Mammary microvascular endothelial cell (primary cell): ENCODE results near the gene KPNA2. TPM values are rescaled to one million over a fixed set of nuclear protein-coding genes. Genes with fewer than 3 reads are reported as not detected.

Source experiments
- total RNA-seq: library from RNA; depleted of rRNA; stranded (reverse); fragments of >200 nt; gene quantifications from 2 replicates; pipeline ENCODE4 v1.2.3, GENCODE V29; 2015

The KPNA2 gene
- 244 and 246 TPM in 2 replicates for total RNA-seq

GRCh38 chr17:68035523-68036303, at the start of gene KPNA2:
Gene KPNA2 (plus strand): TSS chr17:68035735. CDS start chr17:68037133, 1,398 bp downstream.

GRCh38 chr17:67996301-67997171, 39.0 kb upstream of the KPNA2 start, which contains the start of gene C17orf58:
Gene C17orf58 (minus strand): TSS chr17:67996469. CDS start chr17:67996198, 271 bp downstream.

Other genes with a start within 250 kb of the KPNA2 start
- gene BPTF, start 210.2 kb upstream of the KPNA2 start, total RNA-seq: 20.5 and 21.9 TPM in 2 replicates
- 12.1 and 12.5 TPM in 2 replicates for gene C17orf58, start 39.3 kb upstream of the KPNA2 start, total RNA-seq
- 70.0 and 73.3 TPM in 2 replicates for gene AMZ2, start 212.3 kb downstream of the KPNA2 start, total RNA-seq